HepG2 (cell line): Measurements from ENCODE around the gene RPS19BP1. TPM values are rescaled to one million over a fixed set of nuclear protein-coding genes. Genes with fewer than 3 reads are reported as not detected.

ENCODE experiments used
- CBFB ChIP-seq: sonication (generic); formaldehyde crosslinking; IDR thresholded peaks from 2 replicates; pipeline ENCODE4 v1.4.0; 2020; ENCODE audit warnings: missing genetic modification reagents
- EED ChIP-seq: sonication (generic); formaldehyde crosslinking; IDR thresholded peaks from 2 replicates; pipeline ENCODE4 v1.5.0; 2020; ENCODE audit warnings: mild to moderate bottlenecking, missing genetic modification reagents
- EP300 ChIP-seq, 3 experiments: sonication (generic) in 1 of 3; formaldehyde crosslinking in 1 of 3; IDR thresholded peaks; 2 replicates each; pipeline versions ENCODE4 v1.5.1 to v1.6.1; 2011 to 2020; ENCODE audit warnings: low read depth in 2 of 3, low read length in 2 of 3, borderline replicate concordance in 1 of 3, improper control_type of control experiment in 1 of 3, mild to moderate bottlenecking in 1 of 3, missing genetic modification reagents in 1 of 3, moderate library complexity in 1 of 3
- HCFC1 ChIP-seq: fragments of 150-350 bp; IDR thresholded peaks from 2 replicates; pipeline ENCODE4 v1.6.1; 2014; ENCODE audit warnings: low read depth, low read length
- KDM1A ChIP-seq: IDR thresholded peaks from 2 replicates; pipeline ENCODE4 v1.6.1; 2016; ENCODE audit warnings: missing compliant biosample characterization
- NFE2 ChIP-seq: sonication (generic); formaldehyde crosslinking; IDR thresholded peaks from 2 replicates; pipeline ENCODE4 v1.4.0; 2020; ENCODE audit warnings: missing genetic modification reagents
- NFYC ChIP-seq: IDR thresholded peaks from 2 replicates; pipeline ENCODE4 v1.6.1; 2016; ENCODE audit warnings: missing genetic modification reagents, missing compliant biosample characterization
- NPAS2 ChIP-seq: sonication (generic); formaldehyde crosslinking; IDR thresholded peaks from 2 replicates; pipeline ENCODE4 v1.8.0; 2022; ENCODE audit warnings: mild to moderate bottlenecking, missing genetic modification reagents, borderline replicate concordance
- PCBP1 ChIP-seq: fragments of 200-400 bp; formaldehyde crosslinking; IDR thresholded peaks from 2 replicates; pipeline ENCODE4 v1.6.1; 2017; ENCODE audit warnings: mild to moderate bottlenecking, low read depth, low read length, borderline replicate concordance
- SOX13 ChIP-seq, 3 experiments: fragments of 450-650 bp in 1 of 3; sonication (generic) in 1 of 3; formaldehyde crosslinking in 1 of 3; IDR thresholded peaks in 2 of 3; conservative IDR thresholded peaks in 1 of 3; 2 replicates each; pipeline versions ENCODE4 v1.5.0 to v1.6.1; 2016 to 2020; ENCODE audit warnings: antibody characterized with exemption in 1 of 3, mild to moderate bottlenecking in 1 of 3, missing compliant biosample characterization in 1 of 3, missing genetic modification reagents in 1 of 3, moderate library complexity in 1 of 3
- SOX5 ChIP-seq: IDR thresholded peaks from 2 replicates; pipeline ENCODE4 v1.6.1; 2016; ENCODE audit warnings: borderline replicate concordance
- THAP11 ChIP-seq: IDR thresholded peaks from 2 replicates; pipeline ENCODE4 v1.6.1; 2016; ENCODE audit warnings: missing biosample characterization, missing genetic modification reagents
- ZEB1 ChIP-seq: IDR thresholded peaks from 2 replicates; pipeline ENCODE4 v1.6.1; 2012; ENCODE audit warnings: mild to moderate bottlenecking, low read depth, inconsistent platforms; ENCODE audit not compliant: insufficient replicate concordance
- ZMYM4 ChIP-seq: sonication (generic); formaldehyde crosslinking; IDR thresholded peaks from 2 replicates; pipeline ENCODE4 v1.8.1; 2023; ENCODE audit warnings: mild to moderate bottlenecking, missing genetic modification reagents
- ZNF124 ChIP-seq: sonication (generic); formaldehyde crosslinking; IDR thresholded peaks from 2 replicates; pipeline ENCODE4 v1.4.0; 2020; ENCODE audit warnings: missing genetic modification reagents
- ZNF776 ChIP-seq: sonication (generic); formaldehyde crosslinking; IDR thresholded peaks from 2 replicates; pipeline ENCODE4 v1.4.0; 2020; ENCODE audit warnings: mild to moderate bottlenecking, missing genetic modification reagents
- polyA plus RNA-seq, 8 experiments: library from polyadenylated mRNA; depleted of rRNA in 3 of 8; stranded (reverse) in 7 of 8; unstranded in 1 of 8; fragments of >200 nt; fragmentation: Illumina TruSeq in 4 of 8; extraction: Trizol in 4 of 8; gene quantifications; 2 replicates each; pipeline versions ENCODE4 v1.2.1 to v1.2.3, GENCODE V29; 2011 to 2016; ENCODE audit warnings: low read depth in 4 of 8, missing spikeins in 1 of 8, mixed read lengths in 1 of 8; ENCODE audit not compliant: insufficient read depth in 1 of 8
- total RNA-seq, 5 experiments: library from RNA; depleted of rRNA; stranded (reverse); fragments of >200 nt; fragmentation: Illumina TruSeq; extraction: Trizol; gene quantifications; 2 replicates each; pipeline ENCODE4 v1.2.3, GENCODE V29; 2016; ENCODE audit warnings: low read depth in 1 of 5
- TF ChIP-seq, protein P1 (sequence below): sonication (generic); formaldehyde crosslinking; IDR thresholded peaks from 2 replicates; pipeline ENCODE4 v1.8.1; 2023; ENCODE audit warnings: mild to moderate bottlenecking, missing genetic modification reagents, borderline replicate concordance
- TF ChIP-seq, protein P2 (sequence below), 2 experiments: sonication (generic) in 1 of 2; formaldehyde crosslinking in 1 of 2; IDR thresholded peaks; 2 replicates each; pipeline versions ENCODE4 v1.4.0 to v1.6.1; 2018 to 2020; ENCODE audit warnings: missing genetic modification reagents in 2 of 2, borderline replicate concordance in 1 of 2, low read depth in 1 of 2, mild to moderate bottlenecking in 1 of 2, missing biosample characterization in 1 of 2
- TF ChIP-seq, protein P3 (sequence below): sonication (generic); formaldehyde crosslinking; conservative IDR thresholded peaks from 2 replicates; pipeline ENCODE4 v1.8.0; 2022; ENCODE audit warnings: mild to moderate bottlenecking, moderate library complexity, missing genetic modification reagents
- TF ChIP-seq, protein P4 (sequence below): sonication (generic); formaldehyde crosslinking; IDR thresholded peaks from 2 replicates; pipeline ENCODE4 v1.5.1; 2020; ENCODE audit warnings: mild to moderate bottlenecking, missing genetic modification reagents

The RPS19BP1 gene
- total and polyA plus RNA-seq, 2 of the 13 experiments (the other 11 are each of a cell fraction or from before 2014, with no cell fraction given) = 44.3 to 81.3 TPM

DNA sequence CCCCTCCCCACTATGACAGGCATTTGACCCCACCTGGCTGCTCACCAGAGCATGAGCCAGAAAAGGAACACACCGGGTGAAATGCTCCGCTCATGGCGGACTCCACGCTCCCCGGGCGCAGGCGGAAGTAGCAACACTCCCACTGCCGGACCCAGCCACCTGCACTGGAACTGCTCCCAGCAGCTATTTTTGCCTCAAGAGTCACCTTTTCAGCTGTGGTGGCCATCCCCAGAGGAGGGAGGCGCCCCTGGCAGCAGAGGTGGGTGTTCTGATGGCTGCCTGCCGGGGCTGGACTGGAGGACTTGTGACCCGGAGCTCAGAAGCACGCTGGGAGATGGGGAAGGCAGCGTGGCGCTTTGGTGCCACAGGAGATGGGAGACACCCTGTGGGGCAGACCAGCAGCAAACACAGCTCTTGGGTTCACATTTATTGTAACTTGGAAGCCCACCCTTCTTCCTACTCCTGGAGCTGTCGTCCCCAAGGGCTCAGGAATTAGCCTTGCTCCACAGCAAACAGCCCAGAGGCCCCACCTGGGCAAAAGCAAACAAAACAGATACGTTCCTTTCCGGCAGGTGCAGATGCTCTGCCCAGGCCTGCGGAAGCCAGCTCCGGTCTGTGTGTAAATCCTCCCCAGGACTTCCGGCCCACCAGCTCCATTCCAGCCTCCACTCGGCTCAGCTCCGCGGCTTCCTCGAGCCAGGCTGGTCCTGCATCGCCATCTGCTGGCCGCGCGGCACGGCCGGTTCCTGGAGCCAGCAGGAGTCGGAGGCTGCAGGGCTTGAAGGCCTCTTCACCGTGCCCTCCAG is 3.7 kb downstream of the RPS19BP1 start (continued):
- no peak for TF ChIP-seq NFE2 (CRISPR knock-in tag)
- no peak for TF ChIP-seq SOX13 (IDR thresholded peaks at IDR 0.05)
- TF ChIP-seq SOX13 (CRISPR knock-in tag; conservative IDR thresholded peaks at IDR 0.05 in 1 of 2, IDR thresholded peaks at IDR 0.05 in 1 of 2) = peak in 1 of 2 experiments; percentile 66; a peak in 2 of 4 replicates
- peak; percentile 87 for TF ChIP-seq THAP11 (CRISPR knock-in tag)
- TF ChIP-seq, protein P1, sequence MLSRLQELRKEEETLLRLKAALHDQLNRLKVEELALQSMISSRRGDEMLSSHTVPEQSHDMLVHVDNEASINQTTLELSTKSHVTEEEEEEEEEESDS (CRISPR knock-in tag) = peak; percentile 74; the same call in 1 of the 2 replicates
- no peak for TF ChIP-seq EED
- peak; percentile 40; the same call in 1 of the 2 replicates for TF ChIP-seq HCFC1
- peak; percentile 71 for TF ChIP-seq ZEB1
- TF ChIP-seq, protein P2, sequence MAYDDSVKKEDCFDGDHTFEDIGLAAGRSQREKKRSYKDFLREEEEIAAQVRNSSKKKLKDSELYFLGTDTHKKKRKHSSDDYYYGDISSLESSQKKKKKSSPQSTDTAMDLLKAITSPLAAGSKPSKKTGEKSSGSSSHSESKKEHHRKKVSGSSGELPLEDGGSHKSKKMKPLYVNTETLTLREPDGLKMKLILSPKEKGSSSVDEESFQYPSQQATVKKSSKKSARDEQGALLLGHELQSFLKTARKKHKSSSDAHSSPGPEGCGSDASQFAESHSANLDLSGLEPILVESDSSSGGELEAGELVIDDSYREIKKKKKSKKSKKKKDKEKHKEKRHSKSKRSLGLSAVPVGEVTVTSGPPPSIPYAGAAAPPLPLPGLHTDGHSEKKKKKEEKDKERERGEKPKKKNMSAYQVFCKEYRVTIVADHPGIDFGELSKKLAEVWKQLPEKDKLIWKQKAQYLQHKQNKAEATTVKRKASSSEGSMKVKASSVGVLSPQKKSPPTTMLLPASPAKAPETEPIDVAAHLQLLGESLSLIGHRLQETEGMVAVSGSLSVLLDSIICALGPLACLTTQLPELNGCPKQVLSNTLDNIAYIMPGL (CRISPR knock-in tag; IDR thresholded peaks at IDR 0.05; ENCODE audit: borderline replicate concordance in 1 of 2, low read depth in 1 of 2) = peak; percentile 95 to 96
- TF ChIP-seq, protein P3, sequence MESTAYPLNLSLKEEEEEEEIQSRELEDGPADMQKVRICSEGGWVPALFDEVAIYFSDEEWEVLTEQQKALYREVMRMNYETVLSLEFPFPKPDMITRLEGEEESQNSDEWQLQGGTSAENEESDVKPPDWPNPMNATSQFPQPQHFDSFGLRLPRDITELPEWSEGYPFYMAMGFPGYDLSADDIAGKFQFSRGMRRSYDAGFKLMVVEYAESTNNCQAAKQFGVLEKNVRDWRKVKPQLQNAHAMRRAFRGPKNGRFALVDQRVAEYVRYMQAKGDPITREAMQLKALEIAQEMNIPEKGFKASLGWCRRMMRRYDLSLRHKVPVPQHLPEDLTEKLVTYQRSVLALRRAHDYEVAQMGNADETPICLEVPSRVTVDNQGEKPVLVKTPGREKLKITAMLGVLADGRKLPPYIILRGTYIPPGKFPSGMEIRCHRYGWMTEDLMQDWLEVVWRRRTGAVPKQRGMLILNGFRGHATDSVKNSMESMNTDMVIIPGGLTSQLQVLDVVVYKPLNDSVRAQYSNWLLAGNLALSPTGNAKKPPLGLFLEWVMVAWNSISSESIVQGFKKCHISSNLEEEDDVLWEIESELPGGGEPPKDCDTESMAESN (CRISPR knock-in tag) = peak; percentile 93
- no peak; the same call in 1 of the 2 replicates for TF ChIP-seq SOX5 (CRISPR knock-in tag)
- peak; percentile 50; the same call in 1 of the 2 replicates for TF ChIP-seq NFYC (CRISPR knock-in tag)
- TF ChIP-seq ZMYM4 (CRISPR knock-in tag) = peak; percentile 75
- TF ChIP-seq, protein P4, sequence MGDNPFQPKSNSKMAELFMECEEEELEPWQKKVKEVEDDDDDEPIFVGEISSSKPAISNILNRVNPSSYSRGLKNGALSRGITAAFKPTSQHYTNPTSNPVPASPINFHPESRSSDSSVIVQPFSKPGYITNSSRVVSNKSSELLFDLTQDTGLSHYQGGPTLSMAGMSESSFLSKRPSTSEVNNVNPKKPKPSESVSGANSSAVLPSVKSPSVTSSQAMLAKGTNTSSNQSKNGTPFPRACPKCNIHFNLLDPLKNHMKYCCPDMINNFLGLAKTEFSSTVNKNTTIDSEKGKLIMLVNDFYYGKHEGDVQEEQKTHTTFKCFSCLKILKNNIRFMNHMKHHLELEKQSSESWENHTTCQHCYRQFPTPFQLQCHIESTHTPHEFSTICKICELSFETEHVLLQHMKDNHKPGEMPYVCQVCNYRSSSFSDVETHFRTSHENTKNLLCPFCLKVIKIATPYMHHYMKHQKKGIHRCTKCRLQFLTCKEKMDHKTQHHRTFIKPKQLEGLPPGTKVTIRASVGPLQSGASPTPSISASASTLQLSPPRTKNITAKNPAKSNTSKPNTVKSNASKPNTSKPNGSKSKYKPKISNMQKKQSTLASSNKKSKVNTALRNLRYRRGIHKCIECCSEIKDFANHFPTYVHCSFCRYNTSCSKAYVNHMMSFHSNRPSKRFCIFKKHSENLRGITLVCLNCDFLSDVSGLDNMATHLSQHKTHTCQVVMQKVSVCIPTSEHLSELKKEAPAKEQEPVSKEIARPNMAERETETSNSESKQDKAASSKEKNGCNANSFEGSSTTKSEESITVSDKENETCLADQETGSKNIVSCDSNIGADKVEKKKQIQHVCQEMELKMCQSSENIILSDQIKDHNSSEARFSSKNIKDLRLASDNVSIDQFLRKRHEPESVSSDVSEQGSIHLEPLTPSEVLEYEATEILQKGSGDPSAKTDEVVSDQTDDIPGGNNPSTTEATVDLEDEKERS (CRISPR knock-in tag) = 0 out of 2 replicates have a peak, but pooled peaks have one; percentile 11
- peak; percentile 78; the same call in 1 of the 2 replicates for TF ChIP-seq ZNF776
- peak; percentile 24 to 81; a peak in 2 of 4 replicates for TF ChIP-seq EP300 (IDR thresholded peaks at IDR 0.05; ENCODE audit: low read depth in 2 of 2, low read length in 2 of 2)
- TF ChIP-seq EP300 (CRISPR knock-in tag; IDR thresholded peaks at IDR 0.05; ENCODE audit: borderline replicate concordance) = peak; percentile 52
- TF ChIP-seq KDM1A (CRISPR knock-in tag) = 0 out of 2 replicates have a peak, but pooled peaks have one; percentile 52
- TF ChIP-seq CBFB = peak; percentile 96
- peak; percentile 86 for TF ChIP-seq ZNF124 (CRISPR knock-in tag)
- 0 out of 2 replicates have a peak, but pooled peaks have one; percentile 35 for TF ChIP-seq NPAS2
- TF ChIP-seq PCBP1 = peak; percentile 78; the same call in 1 of the 2 replicates
